HG02610 (cell line): Measurements from ENCODE around the gene PPM1N.

Source experiments
- ATAC-seq: cut with Tn5 transposase; IDR thresholded peaks from one replicate; pipeline ENCODE4 v1.9.1; 2021; ENCODE audit warnings: mild to moderate bottlenecking, moderate library complexity; ENCODE audit not compliant: unreplicated experiment

Gene PPM1N, protein sequence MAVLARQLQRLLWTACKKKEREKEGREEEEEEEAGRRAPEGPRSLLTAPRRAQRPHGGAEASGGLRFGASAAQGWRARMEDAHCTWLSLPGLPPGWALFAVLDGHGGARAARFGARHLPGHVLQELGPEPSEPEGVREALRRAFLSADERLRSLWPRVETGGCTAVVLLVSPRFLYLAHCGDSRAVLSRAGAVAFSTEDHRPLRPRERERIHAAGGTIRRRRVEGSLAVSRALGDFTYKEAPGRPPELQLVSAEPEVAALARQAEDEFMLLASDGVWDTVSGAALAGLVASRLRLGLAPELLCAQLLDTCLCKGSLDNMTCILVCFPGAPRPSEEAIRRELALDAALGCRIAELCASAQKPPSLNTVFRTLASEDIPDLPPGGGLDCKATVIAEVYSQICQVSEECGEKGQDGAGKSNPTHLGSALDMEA

DNA sequence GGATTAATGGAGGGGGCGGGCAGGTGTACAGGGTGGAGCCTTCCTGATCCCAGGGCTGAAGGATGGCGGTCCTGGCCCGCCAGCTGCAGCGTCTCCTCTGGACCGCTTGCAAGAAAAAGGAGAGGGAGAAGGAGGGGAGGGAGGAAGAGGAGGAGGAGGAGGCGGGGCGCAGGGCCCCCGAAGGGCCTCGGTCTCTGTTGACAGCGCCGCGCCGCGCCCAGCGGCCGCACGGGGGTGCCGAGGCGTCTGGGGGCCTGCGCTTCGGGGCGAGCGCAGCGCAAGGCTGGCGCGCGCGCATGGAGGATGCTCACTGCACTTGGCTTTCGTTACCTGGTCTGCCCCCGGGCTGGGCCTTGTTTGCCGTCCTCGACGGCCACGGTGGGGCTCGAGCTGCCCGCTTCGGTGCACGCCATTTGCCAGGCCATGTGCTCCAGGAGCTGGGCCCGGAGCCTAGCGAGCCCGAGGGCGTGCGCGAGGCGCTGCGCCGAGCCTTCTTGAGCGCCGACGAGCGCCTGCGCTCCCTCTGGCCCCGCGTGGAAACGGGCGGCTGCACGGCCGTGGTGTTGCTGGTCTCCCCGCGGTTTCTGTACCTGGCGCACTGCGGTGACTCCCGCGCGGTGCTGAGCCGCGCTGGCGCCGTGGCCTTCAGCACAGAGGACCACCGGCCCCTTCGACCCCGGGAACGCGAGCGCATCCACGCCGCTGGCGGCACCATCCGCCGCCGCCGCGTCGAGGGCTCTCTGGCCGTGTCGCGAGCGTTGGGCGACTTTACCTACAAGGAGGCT, at the start of gene PPM1N:
TSS of gene PPM1N (plus strand) at position 33 of the 785 bp plus-strand sequence. CDS start at position 63, 30 bp downstream.
- ATAC-seq = no peak

DNA sequence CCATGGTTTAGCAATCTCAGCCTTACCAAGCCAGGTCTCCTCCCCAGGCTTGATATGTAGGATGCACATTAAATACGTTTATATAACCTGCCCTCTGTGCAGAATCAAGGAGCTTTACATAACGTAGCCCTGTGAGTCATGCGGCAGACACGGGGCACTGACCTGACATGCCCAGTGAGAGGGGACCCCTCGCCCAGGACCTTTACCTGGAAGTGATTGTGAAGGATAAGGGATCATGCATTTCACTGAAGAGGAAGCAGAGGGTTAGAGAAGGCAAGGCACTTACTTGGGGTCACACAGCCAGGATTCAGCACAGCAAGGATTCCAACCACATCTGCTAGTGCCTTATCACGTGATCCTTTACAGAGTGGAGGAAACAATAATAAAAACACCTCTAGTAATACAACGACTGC, 49.4 kb upstream of the PPM1N start:
- ATAC-seq = no peak

DNA sequence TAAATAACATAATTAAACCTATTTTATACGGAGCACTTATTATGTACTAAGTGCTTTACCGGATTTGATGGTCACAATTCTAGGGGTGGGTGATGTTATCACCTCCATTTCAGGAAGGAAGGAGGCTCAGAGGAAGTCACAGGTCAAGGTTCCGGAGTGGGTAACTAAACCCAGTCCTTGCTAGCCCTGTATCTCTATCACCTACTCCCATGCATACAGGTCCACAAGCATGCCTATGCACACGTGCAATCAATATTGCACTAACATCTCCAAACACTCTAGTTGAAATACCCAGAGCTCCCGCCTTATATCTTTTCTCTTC, 48.3 kb upstream of the PPM1N start:
- ATAC-seq = no peak

DNA sequence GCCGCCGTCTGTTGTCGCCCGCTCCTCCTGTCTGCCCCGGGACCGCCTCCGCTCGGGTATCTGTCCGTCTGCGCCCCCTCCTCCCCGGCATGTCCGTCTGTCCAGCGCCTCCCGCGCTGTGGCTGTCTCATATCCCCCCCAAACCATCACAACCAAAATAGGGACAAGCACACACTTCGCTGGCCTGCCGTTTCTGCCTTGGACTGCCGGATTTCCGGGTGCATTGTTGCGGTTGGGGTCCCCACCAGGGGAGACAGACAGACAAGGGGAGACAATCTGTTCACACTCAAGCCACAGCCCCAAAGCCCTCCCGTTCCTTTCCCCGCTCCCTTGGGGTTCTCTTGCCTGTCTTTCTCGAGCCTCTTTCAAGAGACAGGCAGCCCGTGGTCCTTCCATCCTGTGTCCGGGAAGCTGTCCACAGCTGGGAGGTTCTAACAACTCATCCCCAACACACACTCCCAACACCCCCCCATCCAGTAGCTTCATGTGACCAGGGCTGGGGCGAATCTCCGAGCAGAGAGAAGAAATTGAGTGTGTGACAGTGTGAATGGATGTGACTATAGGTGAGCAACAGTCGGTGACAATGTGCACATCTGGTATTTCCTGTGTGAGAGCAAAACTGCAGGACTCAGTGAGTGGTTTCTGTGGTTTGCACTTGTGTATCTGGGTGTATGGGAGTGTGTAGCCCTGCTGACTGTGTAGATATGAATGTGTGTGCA, 47.0 kb upstream of the PPM1N start:
- no peak for ATAC-seq

DNA sequence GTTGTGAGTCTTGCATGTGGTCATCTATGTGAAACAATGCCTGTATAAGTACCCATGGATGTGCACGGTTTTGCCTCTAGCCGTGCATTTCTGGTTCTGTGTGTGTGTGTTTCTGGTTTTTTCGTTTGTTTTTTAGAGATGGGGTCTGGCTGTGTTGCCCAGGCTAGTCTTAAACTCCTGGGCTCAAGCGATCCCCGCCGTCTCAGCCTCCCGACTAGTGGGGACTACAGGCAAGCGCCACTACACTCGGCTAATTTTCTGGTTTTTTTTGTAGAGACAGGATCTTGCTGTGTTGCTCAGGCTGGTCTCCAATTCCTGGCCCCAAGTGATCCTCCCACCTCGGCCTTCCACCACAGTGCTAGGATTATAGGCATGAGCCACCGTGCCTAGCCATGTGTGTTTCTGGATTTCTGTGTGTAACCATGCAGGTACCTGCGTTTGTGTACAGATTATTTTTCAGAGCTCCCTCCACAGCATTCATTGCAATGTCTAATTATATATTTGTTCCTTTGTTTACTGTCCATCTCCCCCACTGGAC, 46.3 kb upstream of the PPM1N start:
- no peak for ATAC-seq

DNA sequence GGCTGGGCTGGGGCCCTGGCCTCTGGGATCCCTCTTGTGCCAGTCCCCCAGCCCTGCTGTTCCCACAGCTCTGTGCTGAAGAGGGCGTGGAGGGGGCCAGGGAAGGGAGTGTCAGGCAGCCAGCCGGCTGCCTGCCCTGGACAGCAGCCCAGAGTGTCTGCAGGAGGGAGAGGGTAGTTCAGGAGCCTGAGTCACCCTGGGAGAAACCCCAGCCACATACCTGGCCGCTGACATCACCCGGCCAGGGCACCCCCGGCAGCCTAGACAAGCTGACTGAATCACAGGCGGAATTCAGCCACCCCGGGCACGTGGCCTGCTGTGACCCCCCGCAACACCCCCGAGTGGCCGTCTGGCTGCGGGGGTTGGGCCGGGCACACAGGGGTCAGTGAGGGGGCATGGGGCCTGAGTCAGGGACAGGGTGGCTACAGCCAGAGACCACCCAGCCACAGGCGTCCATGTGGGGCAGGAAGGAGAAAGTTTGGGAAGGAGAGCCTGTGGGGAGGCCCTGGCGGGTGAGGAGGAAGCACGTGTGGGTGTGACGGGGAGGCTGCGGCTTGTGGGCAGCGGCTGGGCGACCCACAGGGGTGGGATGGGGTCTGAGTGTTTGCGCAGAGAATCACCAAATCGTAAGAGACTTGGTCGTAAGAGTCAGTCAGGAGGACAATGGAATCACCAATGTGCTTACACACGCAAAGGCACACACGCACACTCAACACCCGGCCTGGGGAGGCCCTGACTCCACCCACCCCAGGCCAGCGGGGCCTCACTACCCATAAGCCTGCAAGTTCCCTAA, 42.3 kb upstream of the PPM1N start:
- ATAC-seq = peak; percentile 42

DNA sequence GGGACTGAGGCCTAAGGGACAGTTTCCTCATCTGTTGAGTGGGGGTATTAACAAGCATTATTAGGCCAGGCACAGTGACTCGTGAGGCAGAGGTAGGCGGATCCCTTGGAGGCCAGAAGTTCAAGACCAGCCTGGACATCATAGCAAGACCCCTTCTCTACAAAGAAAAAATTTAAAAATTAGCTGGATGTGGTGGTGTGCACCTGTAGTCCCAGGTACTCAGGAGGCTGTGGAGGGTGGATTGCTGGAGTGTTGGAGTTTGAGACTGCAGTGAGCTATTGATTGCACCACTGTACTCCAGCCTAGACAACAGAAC, 41.8 kb upstream of the PPM1N start:
- ATAC-seq = no peak

DNA sequence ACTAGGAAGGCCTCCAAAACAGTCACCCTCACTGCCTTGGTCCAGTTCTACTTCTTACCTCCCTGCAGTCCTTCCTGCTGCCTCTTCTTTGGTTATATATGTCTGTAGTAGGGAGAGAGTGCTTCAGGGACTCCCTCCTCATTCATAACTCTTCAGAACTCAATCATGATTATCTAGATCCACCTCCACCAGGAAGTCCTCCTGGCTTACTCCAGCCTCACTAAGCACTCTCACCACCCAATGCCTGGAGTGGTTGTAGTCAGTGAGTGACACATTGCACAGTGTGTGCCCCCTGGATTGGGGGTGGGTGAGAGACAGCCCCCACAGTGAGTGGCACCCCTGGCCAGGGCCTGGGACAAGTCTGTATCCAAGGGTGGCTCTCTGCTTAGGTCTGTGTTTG, 40.5 kb upstream of the PPM1N start:
- no peak for ATAC-seq

DNA sequence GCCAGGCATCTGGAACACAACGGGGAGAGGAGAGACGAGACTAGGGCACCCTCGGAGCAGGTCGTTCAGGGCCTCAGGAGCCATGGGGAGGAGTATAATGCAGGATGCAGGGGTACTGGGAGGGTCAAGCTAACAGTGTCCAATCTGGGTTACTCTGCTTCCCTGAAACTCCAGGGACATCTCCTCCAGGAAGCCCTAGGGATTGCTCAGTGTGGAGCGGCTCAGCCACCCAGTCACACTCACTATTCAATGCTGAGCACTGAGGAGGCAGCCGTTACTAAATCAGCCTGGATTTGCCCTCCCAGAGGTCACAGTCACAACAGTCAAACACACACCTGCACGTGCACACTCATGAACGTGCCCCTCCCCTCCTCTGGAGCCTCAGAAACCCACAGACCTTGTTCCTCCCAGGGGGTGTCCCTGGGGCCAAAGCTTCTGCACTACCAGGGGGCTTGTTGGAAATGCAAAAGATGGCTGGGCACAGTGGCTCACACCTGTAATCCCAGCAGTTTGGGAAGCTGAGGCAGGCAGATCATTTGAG, 37.4 kb upstream of the PPM1N start:
- ATAC-seq = no peak

DNA sequence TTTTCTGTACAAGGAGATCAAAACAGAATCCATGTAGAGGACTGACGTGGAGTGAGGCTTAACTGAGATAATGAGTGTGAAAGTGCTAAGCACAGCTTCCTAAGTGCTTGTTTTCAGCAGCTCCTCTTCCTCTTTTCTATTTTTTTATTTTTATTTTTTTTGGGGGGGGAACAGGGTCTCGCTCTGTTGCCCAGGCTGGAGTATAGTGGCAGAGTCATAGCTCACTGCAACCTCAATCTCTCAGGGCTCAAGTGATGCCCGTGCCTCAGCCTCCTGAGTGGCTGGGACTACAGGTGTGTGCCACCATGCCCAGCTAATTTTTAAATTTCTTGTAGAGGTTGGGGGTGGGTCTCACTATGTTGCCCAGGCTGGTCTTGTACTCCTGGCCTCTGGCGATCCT, 36.1 kb upstream of the PPM1N start:
- no peak for ATAC-seq

DNA sequence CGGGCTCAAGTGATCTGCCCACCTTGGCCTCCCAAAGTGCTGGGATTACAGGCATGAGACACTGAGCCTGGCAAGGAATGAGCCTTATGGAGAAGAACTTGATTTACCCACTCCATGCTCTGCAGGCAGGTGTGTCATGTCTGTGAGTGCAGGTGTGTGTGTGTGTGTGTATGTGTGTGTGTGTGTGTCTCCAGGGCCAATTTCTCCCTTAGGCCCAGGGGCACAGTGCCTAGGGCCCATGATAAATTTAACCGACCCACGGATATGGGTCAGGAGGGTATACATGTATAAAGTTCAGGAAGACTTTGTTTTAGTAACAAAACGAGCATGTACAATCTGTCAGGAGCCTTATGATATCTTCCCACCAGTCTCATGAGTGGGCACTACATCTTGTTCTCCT, 35.0 kb upstream of the PPM1N start:
- ATAC-seq = no peak

DNA sequence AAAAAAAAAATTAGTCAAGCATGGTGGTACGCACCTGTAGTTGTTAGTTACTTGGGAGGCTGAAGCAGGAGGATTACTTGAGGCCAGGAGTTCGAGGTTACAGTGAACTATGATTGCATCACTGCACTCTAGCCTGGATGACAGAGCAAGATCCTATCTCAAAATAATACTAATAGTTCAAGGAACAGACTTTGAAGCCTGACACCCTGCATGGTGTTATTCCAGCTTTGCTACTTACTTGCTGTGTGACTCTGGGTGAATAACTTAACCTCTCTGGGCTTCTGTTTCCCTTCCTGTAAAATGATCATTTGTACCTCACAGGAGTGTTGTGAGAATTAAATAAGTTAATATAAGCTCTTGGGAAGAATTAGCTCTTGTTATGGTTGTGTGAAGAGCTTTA, 34.0 kb upstream of the PPM1N start:
- ATAC-seq = no peak

DNA sequence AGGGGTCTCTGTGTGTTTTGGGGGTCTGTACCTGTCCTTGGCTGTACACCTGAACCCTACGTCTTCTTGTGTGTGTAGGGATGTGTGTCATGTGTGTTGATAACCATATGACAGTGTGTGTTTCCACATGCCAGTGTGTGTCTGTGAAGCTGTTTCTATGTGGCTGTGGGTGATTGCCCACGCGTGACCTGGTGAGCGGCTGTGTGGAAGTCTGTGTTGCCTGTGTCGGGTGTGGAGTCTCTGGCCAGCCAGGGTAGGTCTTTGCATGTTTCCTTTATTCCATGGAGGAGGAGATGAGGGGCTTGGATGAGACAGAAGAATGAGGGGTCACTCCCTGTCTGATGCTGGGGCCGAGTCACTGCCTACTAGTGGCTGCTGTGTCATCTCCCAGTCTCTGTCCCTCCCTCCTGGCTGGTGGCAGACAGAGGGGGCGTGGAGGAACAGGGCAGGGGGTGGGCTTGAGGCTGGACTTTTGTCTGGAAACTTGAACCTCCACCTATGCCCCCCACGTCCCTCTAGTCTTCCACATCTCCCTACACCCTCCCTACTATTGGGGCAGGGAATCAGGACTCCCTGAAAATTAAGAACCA, 33.3 kb upstream of the PPM1N start:
- ATAC-seq = no peak

DNA sequence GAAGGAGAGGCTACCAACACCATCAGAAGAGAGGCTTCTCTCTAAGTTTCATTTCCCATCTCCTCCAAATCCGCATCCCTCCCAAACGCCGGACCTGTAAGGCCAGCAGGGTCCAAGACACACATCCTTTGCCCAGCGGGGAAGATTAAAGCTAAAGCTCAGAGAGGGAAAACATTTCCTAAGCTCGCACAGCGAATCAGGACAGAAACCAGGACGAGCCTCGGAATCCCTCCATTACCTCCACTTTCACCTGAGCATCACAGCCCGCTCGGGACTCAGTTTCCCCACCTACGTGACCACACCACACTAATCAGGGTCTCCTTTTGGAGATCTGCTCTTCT, 31.2 kb upstream of the PPM1N start:
- no peak for ATAC-seq

DNA sequence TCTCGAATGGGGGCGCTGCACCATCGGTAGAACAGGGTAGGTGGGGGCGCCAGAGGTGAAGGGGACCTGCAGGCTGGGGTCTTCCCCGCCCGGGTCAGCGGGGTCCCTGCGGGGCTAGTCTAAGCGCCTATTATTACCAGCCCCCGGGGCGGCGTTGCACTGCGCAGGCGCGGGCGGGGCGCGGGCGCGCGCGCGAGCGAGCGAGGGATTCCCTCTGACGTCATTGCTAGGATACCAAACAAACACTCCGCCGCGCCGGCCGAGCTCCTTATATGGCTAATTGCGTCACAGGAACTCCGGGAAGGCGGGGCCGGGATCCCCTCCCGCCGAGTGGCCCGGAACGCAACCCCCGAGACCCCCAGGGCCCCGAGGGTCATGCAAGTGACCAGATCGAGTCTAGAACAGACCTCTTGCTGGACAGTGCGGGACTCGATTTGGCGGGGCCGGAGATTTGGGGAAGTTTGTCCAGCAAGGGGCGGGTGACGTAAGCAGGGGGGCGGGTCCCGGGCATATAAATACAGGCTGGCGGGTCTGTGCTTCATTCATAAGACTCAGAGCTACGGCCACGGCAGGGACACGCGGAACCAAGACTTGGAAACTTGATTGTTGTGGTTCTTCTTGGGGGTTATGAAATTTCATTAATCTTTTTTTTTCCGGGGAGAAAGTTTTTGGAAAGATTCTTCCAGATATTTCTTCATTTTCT, 30.6 kb upstream of the PPM1N start, which contains the start of gene FOSB:
TSS of gene FOSB (plus strand) at position 541 of the 703 bp plus-strand sequence. CDS start 591 bp downstream, outside the sequence.
- ATAC-seq = peak; percentile 41

DNA sequence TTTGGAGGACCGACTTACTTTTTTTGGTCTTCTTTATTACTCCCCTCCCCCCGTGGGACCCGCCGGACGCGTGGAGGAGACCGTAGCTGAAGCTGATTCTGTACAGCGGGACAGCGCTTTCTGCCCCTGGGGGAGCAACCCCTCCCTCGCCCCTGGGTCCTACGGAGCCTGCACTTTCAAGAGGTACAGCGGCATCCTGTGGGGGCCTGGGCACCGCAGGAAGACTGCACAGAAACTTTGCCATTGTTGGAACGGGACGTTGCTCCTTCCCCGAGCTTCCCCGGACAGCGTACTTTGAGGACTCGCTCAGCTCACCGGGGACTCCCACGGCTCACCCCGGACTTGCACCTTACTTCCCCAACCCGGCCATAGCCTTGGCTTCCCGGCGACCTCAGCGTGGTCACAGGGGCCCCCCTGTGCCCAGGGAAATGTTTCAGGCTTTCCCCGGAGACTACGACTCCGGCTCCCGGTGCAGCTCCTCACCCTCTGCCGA, 30.0 kb upstream of the PPM1N start:
- no peak for ATAC-seq

DNA sequence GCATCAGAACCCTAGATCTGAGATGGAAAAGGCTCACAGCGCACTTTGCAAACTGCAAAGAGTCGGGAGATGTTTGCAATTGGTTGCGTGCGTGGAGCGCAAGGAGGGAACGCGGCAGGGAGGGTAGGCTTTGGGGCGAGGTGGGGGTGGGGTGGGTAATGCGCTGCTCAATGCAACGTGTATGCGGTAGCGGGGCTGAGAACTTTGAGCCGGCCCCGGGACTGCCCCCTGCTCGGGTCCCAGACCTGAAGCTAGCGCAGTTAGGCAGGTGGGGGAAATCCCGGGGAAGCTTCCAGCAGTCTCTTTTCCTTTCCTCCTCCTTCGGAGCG, 29.5 kb upstream of the PPM1N start:
- ATAC-seq = peak; percentile 8

DNA sequence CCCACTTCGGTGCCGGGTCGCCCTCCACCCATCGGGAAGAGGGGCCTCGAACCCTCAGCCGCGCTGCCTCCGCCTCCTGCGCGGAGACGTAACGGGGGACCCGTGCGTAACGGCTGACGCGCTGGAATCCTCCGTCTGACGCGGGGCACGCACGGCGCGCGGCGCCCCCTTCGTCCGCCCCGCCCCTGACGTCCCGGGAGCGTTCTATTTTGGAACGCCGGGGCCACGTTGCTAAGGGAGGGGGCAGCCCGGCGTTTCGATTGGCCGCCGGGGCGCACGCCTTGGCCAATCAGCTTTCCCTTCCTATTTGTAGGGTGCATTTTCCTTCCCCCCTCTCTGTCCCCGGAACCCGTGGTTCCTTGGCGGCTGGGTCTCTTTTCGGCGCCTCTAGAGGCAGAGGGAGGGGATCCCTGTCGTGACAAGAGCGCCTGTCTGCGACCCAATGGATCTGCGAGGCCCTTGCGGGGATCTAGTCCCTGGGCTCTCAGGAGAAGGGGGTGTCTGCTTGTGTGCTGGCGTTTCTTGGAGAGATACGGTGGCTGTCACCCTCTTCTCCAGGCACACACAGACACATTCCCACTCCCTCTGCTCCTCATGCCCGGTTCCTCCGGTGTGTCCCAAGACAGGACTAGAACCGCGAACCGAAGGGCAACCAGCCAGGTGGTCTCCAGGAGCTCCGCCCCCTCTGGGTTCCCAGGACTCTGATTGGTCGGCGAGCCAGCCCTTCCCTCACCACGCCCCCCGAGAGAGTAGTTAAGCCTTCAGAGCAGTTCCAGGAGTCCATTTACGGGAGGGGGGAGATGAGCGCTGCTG, 28.9 kb upstream of the PPM1N start:
- peak; percentile 49 for ATAC-seq
